ENCODE data around the gene RAMACL.

DNA sequence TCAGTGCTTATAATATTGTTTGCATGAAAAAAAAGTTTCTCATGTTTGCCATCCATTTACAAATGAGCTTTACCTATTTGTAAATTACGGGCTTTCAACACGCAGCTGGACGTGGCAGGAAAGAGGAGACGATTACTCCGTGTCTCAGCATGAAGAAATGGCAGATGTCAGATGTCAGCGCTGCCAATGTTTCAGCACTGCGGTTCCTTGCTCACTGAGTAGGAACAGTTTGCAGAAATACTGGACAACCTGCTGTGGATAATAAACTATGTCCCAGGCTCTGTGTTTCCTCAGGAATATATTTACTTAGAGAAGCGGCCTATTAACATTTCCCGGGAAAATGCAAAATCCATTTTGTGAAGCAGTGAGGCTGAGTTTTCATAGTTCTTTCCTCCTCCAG is 22.7 kb downstream of the RAMACL start:
- TF ChIP-seq, protein P1, sequence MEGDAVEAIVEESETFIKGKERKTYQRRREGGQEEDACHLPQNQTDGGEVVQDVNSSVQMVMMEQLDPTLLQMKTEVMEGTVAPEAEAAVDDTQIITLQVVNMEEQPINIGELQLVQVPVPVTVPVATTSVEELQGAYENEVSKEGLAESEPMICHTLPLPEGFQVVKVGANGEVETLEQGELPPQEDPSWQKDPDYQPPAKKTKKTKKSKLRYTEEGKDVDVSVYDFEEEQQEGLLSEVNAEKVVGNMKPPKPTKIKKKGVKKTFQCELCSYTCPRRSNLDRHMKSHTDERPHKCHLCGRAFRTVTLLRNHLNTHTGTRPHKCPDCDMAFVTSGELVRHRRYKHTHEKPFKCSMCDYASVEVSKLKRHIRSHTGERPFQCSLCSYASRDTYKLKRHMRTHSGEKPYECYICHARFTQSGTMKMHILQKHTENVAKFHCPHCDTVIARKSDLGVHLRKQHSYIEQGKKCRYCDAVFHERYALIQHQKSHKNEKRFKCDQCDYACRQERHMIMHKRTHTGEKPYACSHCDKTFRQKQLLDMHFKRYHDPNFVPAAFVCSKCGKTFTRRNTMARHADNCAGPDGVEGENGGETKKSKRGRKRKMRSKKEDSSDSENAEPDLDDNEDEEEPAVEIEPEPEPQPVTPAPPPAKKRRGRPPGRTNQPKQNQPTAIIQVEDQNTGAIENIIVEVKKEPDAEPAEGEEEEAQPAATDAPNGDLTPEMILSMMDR (IDR thresholded peaks at IDR 0.05; ENCODE audit: poor library complexity): no peak
- TF ChIP-seq EZH2phosphoT487 (IDR thresholded peaks at IDR 0.05; ENCODE audit: low read depth, severe bottlenecking, unreplicated experiment) (no peak), EZH2 (IDR thresholded peaks at IDR 0.05; ENCODE audit: borderline replicate concordance) (no peak)
